HEK293 (cell line): ENCODE data around the gene SORCS3.

Experiments
- CTCF ChIA-PET: fragments of 350-600 bp; formaldehyde crosslinking; extraction: SDS; loops from one replicate; lab custom pipeline; 2021; ENCODE audit warnings: antibody characterized with exemption; lab: Yijun Ruan, JAX
- POLR2A ChIA-PET: fragments of 300-600 bp; formaldehyde crosslinking; extraction: SDS; loops from one replicate; lab custom pipeline; 2020; ENCODE audit warnings: antibody characterized with exemption, inconsistent platforms; lab: Yijun Ruan, JAX
- H3K27ac ChIP-seq: fragments of 200-500 bp; sonication (Bioruptor generic); 2 replicates; pipeline ENCODE4 v1.5.1; 2014; ENCODE audit warnings: low read depth, low read length, control low read depth, inconsistent platforms; ENCODE audit errors: extremely low read depth
- H3K36me3 ChIP-seq, 2 experiments: fragments of 200-500 bp in 1 of 2; sonication (Bioruptor generic) in 1 of 2; 1 replicate in 1 of 2; 2 replicates in 1 of 2; pipeline ENCODE4 v1.5.1; 2014 to 2017; ENCODE audit warnings: inconsistent platforms in 2 of 2, low read length in 2 of 2; ENCODE audit not compliant: control insufficient read depth in 2 of 2, insufficient read depth in 1 of 2
- H3K4me1 ChIP-seq: fragments of 200-500 bp; sonication (Bioruptor generic); 2 replicates; pipeline ENCODE4 v1.5.1; 2014; ENCODE audit warnings: mild to moderate bottlenecking, low read length, inconsistent platforms; ENCODE audit not compliant: control insufficient read depth, insufficient read depth
- H3K4me3 ChIP-seq: 2 replicates; pipeline ENCODE4 v1.5.1; 2011; ENCODE audit warnings: low read depth, mild to moderate bottlenecking, control low read depth, low read length, moderate library complexity
- H3K9me3 ChIP-seq: fragments of 200-500 bp; sonication (Bioruptor generic); 2 replicates; pipeline ENCODE4 v1.5.1; 2014; ENCODE audit warnings: low read depth, low read length, inconsistent platforms; ENCODE audit not compliant: control insufficient read depth, insufficient read depth
- HOXA7 ChIP-seq: sonication (generic); formaldehyde crosslinking; IDR thresholded peaks from 2 replicates; pipeline ENCODE4 v1.8.1; 2022; ENCODE audit warnings: missing genetic modification reagents, borderline replicate concordance
- HOXC10 ChIP-seq: sonication (generic); formaldehyde crosslinking; IDR thresholded peaks from 2 replicates; pipeline ENCODE4 v1.8.1; 2023; ENCODE audit warnings: mild to moderate bottlenecking, missing genetic modification reagents
- KLF17 ChIP-seq: fragments of 450-650 bp; formaldehyde crosslinking; IDR thresholded peaks from 2 replicates; pipeline ENCODE4 v1.5.1; 2016; ENCODE audit warnings: missing biosample characterization, missing genetic modification characterization
- ZFP69B ChIP-seq: fragments of 450-650 bp; formaldehyde crosslinking; IDR thresholded peaks from 2 replicates; pipeline ENCODE4 v1.5.1; 2016; ENCODE audit warnings: missing biosample characterization, missing genetic modification characterization
- ZNF292 ChIP-seq: fragments of 450-650 bp; formaldehyde crosslinking; IDR thresholded peaks from 2 replicates; pipeline ENCODE4 v1.5.1; 2016; ENCODE audit warnings: low read depth, missing biosample characterization, missing genetic modification characterization, borderline replicate concordance
- ZNF354C ChIP-seq: fragments of 450-650 bp; formaldehyde crosslinking; IDR thresholded peaks from 2 replicates; pipeline ENCODE4 v1.5.1; 2016; ENCODE audit warnings: missing biosample characterization, missing genetic modification characterization, low read depth, borderline replicate concordance
- ZNF391 ChIP-seq: fragments of 450-650 bp; formaldehyde crosslinking; IDR thresholded peaks from 2 replicates; pipeline ENCODE4 v1.5.1; 2016; ENCODE audit warnings: low read depth, missing biosample characterization, missing genetic modification characterization, borderline replicate concordance
- ZNF530 ChIP-seq: fragments of 450-650 bp; formaldehyde crosslinking; IDR thresholded peaks from 2 replicates; pipeline ENCODE4 v1.5.1; 2016; ENCODE audit warnings: low read depth, missing biosample characterization, missing genetic modification characterization
- ZNF560 ChIP-seq: fragments of 450-650 bp; formaldehyde crosslinking; IDR thresholded peaks from 2 replicates; pipeline ENCODE4 v1.5.1; 2017; ENCODE audit warnings: missing biosample characterization, missing genetic modification characterization, borderline replicate concordance
- ZNF610 ChIP-seq: fragments of 450-650 bp; formaldehyde crosslinking; IDR thresholded peaks from 2 replicates; pipeline ENCODE4 v1.5.1; 2016; ENCODE audit warnings: missing biosample characterization, missing genetic modification characterization, borderline replicate concordance
- ZNF704 ChIP-seq: fragments of 450-650 bp; formaldehyde crosslinking; IDR thresholded peaks from 2 replicates; pipeline ENCODE4 v1.5.1; 2016; ENCODE audit warnings: missing biosample characterization, missing genetic modification characterization
- ZNF776 ChIP-seq: fragments of 450-650 bp; formaldehyde crosslinking; IDR thresholded peaks from 2 replicates; pipeline ENCODE4 v1.5.0; 2017; ENCODE audit warnings: missing biosample characterization, missing genetic modification characterization, borderline replicate concordance
- ZNF777 ChIP-seq: fragments of 450-650 bp; formaldehyde crosslinking; IDR thresholded peaks from 2 replicates; pipeline ENCODE4 v1.5.1; 2017; ENCODE audit warnings: missing biosample characterization, missing genetic modification characterization, borderline replicate concordance
- ZNF792 ChIP-seq: fragments of 450-650 bp; formaldehyde crosslinking; IDR thresholded peaks from 2 replicates; pipeline ENCODE4 v1.5.1; 2016; ENCODE audit warnings: missing biosample characterization, missing genetic modification characterization
- ZNF837 ChIP-seq: fragments of 450-650 bp; formaldehyde crosslinking; IDR thresholded peaks from 2 replicates; pipeline ENCODE4 v1.5.1; 2016; ENCODE audit warnings: missing biosample characterization, missing genetic modification characterization

The SORCS3 gene

GRCh38 chr10:104779701-104780100, 138.6 kb downstream of the SORCS3 start:
- Histone ChIP-seq H3K27ac (no peak overlapping the region), H3K4me3 (no peak overlapping the region), H3K4me1 (no peaks in the 10 kb centered on the region), H3K36me3 (no peaks in the 10 kb centered on the region), H3K9me3 (no peaks in the 10 kb centered on the region)
- TF ChIP-seq ZNF777 (tag by site-specific recombination) (no peak), ZFP69B (tag by site-specific recombination) (no peak), HOXA7 (no peak)
- POLR2A ChIA-PET: no interaction called here
- CTCF ChIA-PET: no interaction called here

GRCh38 chr10:104780165-104780564, 139.1 kb downstream of the SORCS3 start:
- CTCF ChIA-PET: no interaction called here
- POLR2A ChIA-PET: no interaction called here
- H3K27ac ChIP-seq: no peak overlapping the region
- no peaks in the 10 kb centered on the region for H3K9me3 ChIP-seq
- no peak overlapping the region for H3K4me3 ChIP-seq
- TF ChIP-seq ZNF776 (tag by site-specific recombination) (no peak), ZNF530 (tag by site-specific recombination) (no peak), ZNF560 (tag by site-specific recombination) (no peak), ZNF354C (tag by site-specific recombination) (no peak), KLF17 (tag by site-specific recombination) (no peak), ZNF704 (tag by site-specific recombination) (no peak)
- H3K36me3 ChIP-seq: no peaks in the 10 kb centered on the region
- H3K4me1 ChIP-seq: no peaks in the 10 kb centered on the region

- Histone ChIP-seq H3K4me1 (no peaks in the 10 kb centered on the region), H3K4me3 (no peak overlapping the region), H3K36me3 (no peaks in the 10 kb centered on the region), H3K27ac (no peak overlapping the region), H3K9me3 (no peaks in the 10 kb centered on the region)
- TF ChIP-seq HOXC10: no peak
- no peak for TF ChIP-seq HOXA7
- TF ChIP-seq ZNF391 (tag by site-specific recombination): no peak
- no peak for TF ChIP-seq ZNF292 (tag by site-specific recombination)
- ChIA-PET POLR2A (no interaction called here), CTCF (no interaction called here)
These were observed 140.0 kb downstream of the SORCS3 start for GRCh38 chr10:104780946-104781595.

- H3K36me3 ChIP-seq: no peaks in the 10 kb centered on the region
- POLR2A ChIA-PET: no interaction called here
- H3K9me3 ChIP-seq: no peaks in the 10 kb centered on the region
- no peaks in the 10 kb centered on the region for H3K4me1 ChIP-seq
- TF ChIP-seq ZNF837 (tag by site-specific recombination) (no peak), ZNF792 (tag by site-specific recombination) (no peak), ZNF610 (tag by site-specific recombination) (no peak)
- H3K27ac ChIP-seq: no peak overlapping the region
- CTCF ChIA-PET: no interaction called here
- H3K4me3 ChIP-seq: no peak overlapping the region
These were observed 143.4 kb downstream of the SORCS3 start for GRCh38 chr10:104784452-104784851.
